ENCODE measurements around the gene LYRM1. TPM values are rescaled to one million over a fixed set of nuclear protein-coding genes. Genes with fewer than 3 reads are reported as not detected.
"Not testable (repeated sequence)": the region's sequence is repeated elsewhere in the genome, so short reads cannot be mapped to it uniquely, and the experiment has no call there.

LYRM1 gene
- total and polyA plus RNA-seq, 10 of the 15 experiments (the other 5 are each of a cell fraction or from before 2014, with no cell fraction given): 18.4 to 54.4 (median 38.0) TPM

GRCh38 chr16:20929676-20930364 is 29.2 kb downstream of the LYRM1 start:
- FAIRE-seq, POLR2A ChIA-PET: not testable (repeated sequence)

GRCh38 chr16:20930365-20930690 is 29.8 kb downstream of the LYRM1 start:
- in situ Hi-C loops (cut with MboI) (no loop called here), intact Hi-C loops (cut with micrococcal nuclease; ENCODE audit: unreplicated experiment) (no loop called here)
- no peak overlapping the region for H2AFZ ChIP-seq (ENCODE audit: control insufficient read depth, low read depth, low read length)
- no peaks in the 10 kb centered on the region for H4K20me1 ChIP-seq (ENCODE audit: control insufficient read depth, insufficient read depth)
- H3K79me2 ChIP-seq (ENCODE audit: control insufficient read depth, insufficient read depth, low read length): no peaks in the 10 kb centered on the region
- no peaks in the 10 kb centered on the region for H3K9me3 ChIP-seq (replicated peaks; ENCODE audit: control insufficient read depth, insufficient read depth, low read length)
- H3K9ac ChIP-seq (ENCODE audit: control insufficient read depth, insufficient read depth, low read length): no peak overlapping the region
- RAD21 ChIA-PET (ENCODE audit: unreplicated experiment): interaction anchor here (0.9 kb wide), 1 partner anchor 55 kb away, joined by 5 read pairs; no protein-coding TSS in a partner anchor
- SMC1A ChIA-PET (ENCODE audit: uncharacterized antibody, unreplicated experiment): interaction anchor here (1.3 to 2.5 kb wide), 6 partner anchors 8 to 79 kb away, joined by 4 to 13 read pairs (median 7); no protein-coding TSS in a partner anchor
- FAIRE-seq: no peak
- no TSS peak for BruUV-seq (replicated peaks)
- H3K27ac ChIP-seq (ENCODE audit: control insufficient read depth, insufficient read depth): no peak overlapping the region
- WGBS (ENCODE audit: insufficient coverage, insufficient replicate concordance, low lambda C conversion rate, missing lambda C conversion rate): 92% methylated on average over 1 of the region's 1 CpG
- H3K27me3 ChIP-seq (replicated peaks in 1 of 2; ENCODE audit: control insufficient read depth in 2 of 2, insufficient read depth in 2 of 2, low read length in 1 of 2): no peaks in the 10 kb centered on the region
- H3K4me2 ChIP-seq (ENCODE audit: control insufficient read depth, insufficient read depth): no peak overlapping the region
- POLR2A ChIA-PET: no interaction called here
- H3K4me1 ChIP-seq (ENCODE audit: control insufficient read depth, insufficient read depth, low read length): no peaks in the 10 kb centered on the region
- CTCF ChIA-PET: interaction anchor here (1.3 to 2.1 kb wide), 2 partner anchors 79 to 80 kb away, joined by 3 to 8 read pairs; no protein-coding TSS in a partner anchor
- H3K4me3 ChIP-seq: no peak overlapping the region
- no peak for ATAC-seq
- no peak for DNase-seq (ENCODE audit: low read depth, low spot score)
- 0 out of 4 replicates have a peak, but pooled peaks cover 0 to 2% of the 10 kb centered on the region in 2 experiments for H3K36me3 ChIP-seq (ENCODE audit: control insufficient read depth in 2 of 2, insufficient read depth in 2 of 2, low read length in 1 of 2)
- TF ChIP-seq JUND (IDR thresholded peaks at IDR 0.05; ENCODE audit: low read depth, low read length) (no peak), CUX1 (IDR thresholded peaks at IDR 0.05; ENCODE audit: insufficient replicate concordance, low read depth, low read length) (no peak), CHD1 (IDR thresholded peaks at IDR 0.05; ENCODE audit: low read depth, low read length) (no peak)
- TF ChIP-seq, protein P1, sequence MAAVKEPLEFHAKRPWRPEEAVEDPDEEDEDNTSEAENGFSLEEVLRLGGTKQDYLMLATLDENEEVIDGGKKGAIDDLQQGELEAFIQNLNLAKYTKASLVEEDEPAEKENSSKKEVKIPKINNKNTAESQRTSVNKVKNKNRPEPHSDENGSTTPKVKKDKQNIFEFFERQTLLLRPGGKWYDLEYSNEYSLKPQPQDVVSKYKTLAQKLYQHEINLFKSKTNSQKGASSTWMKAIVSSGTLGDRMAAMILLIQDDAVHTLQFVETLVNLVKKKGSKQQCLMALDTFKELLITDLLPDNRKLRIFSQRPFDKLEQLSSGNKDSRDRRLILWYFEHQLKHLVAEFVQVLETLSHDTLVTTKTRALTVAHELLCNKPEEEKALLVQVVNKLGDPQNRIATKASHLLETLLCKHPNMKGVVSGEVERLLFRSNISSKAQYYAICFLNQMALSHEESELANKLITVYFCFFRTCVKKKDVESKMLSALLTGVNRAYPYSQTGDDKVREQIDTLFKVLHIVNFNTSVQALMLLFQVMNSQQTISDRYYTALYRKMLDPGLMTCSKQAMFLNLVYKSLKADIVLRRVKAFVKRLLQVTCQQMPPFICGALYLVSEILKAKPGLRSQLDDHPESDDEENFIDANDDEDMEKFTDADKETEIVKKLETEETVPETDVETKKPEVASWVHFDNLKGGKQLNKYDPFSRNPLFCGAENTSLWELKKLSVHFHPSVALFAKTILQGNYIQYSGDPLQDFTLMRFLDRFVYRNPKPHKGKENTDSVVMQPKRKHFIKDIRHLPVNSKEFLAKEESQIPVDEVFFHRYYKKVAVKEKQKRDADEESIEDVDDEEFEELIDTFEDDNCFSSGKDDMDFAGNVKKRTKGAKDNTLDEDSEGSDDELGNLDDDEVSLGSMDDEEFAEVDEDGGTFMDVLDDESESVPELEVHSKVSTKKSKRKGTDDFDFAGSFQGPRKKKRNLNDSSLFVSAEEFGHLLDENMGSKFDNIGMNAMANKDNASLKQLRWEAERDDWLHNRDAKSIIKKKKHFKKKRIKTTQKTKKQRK (IDR thresholded peaks at IDR 0.05; ENCODE audit: low read depth, low read length): no peak

More at GRCh38 chr16:20929676-20930364, 29.2 kb downstream of the LYRM1 start:
- 78% methylated on average over 10 of the region's 10 CpGs for WGBS (ENCODE audit: insufficient coverage, insufficient replicate concordance, low lambda C conversion rate, missing lambda C conversion rate)
- H3K36me3 ChIP-seq (ENCODE audit: control insufficient read depth in 2 of 2, insufficient read depth in 2 of 2, low read length in 1 of 2); in situ Hi-C loops (cut with MboI); H3K79me2 ChIP-seq (ENCODE audit: control insufficient read depth, insufficient read depth, low read length); H3K27me3 ChIP-seq (replicated peaks in 1 of 2; ENCODE audit: control insufficient read depth in 2 of 2, insufficient read depth in 2 of 2, low read length in 1 of 2); H4K20me1 ChIP-seq (ENCODE audit: control insufficient read depth, insufficient read depth); H3K9ac ChIP-seq (ENCODE audit: control insufficient read depth, insufficient read depth, low read length); DNase-seq (ENCODE audit: low read depth, low spot score); H2AFZ ChIP-seq (ENCODE audit: control insufficient read depth, low read depth, low read length); ATAC-seq; intact Hi-C loops (cut with micrococcal nuclease; ENCODE audit: unreplicated experiment); H3K4me1 ChIP-seq (ENCODE audit: control insufficient read depth, insufficient read depth, low read length); H3K27ac ChIP-seq (ENCODE audit: control insufficient read depth, insufficient read depth); H3K4me2 ChIP-seq (ENCODE audit: control insufficient read depth, insufficient read depth); H3K4me3 ChIP-seq; BruUV-seq (replicated peaks); H3K9me3 ChIP-seq (replicated peaks; ENCODE audit: control insufficient read depth, insufficient read depth, low read length): not testable (repeated sequence)
- CTCF ChIA-PET: interaction anchor here (1.3 to 2.1 kb wide), 2 partner anchors 78 to 80 kb away, joined by 3 to 8 read pairs; no protein-coding TSS in a partner anchor
- RAD21 ChIA-PET (ENCODE audit: unreplicated experiment): interaction anchor here (0.9 kb wide), 1 partner anchor 54 kb away, joined by 5 read pairs; no protein-coding TSS in a partner anchor
- SMC1A ChIA-PET (ENCODE audit: uncharacterized antibody, unreplicated experiment): interaction anchor here (1.3 to 2.5 kb wide), 6 partner anchors 9 to 79 kb away, joined by 4 to 13 read pairs (median 7); no protein-coding TSS in a partner anchor

Measured in GM12878 (cell line).